BLaER1 (cell line): ENCODE measurements around the gene EFNA1.
"Not testable (repeated sequence)": the region's sequence is repeated elsewhere in the genome, so short reads cannot be mapped to it uniquely, and the experiment has no call there.

Experiments used
- H3K27ac ChIP-seq: shearing (Covaris generic); formaldehyde crosslinking; 2 replicates; pipeline ENCODE4 v1.8.1; 2022
- H3K27me3 ChIP-seq: shearing (Covaris generic); formaldehyde crosslinking; 2 replicates; pipeline ENCODE4 v1.8.1; 2022
- H3K36me3 ChIP-seq: shearing (Covaris generic); formaldehyde crosslinking; 2 replicates; pipeline ENCODE4 v1.8.1; 2022
- H3K4me1 ChIP-seq: shearing (Covaris generic); formaldehyde crosslinking; 2 replicates; pipeline ENCODE4 v1.8.1; 2022
- H3K4me2 ChIP-seq: shearing (Covaris generic); formaldehyde crosslinking; 2 replicates; pipeline ENCODE4 v1.8.1; 2022
- H3K4me3 ChIP-seq: shearing (Covaris generic); formaldehyde crosslinking; 2 replicates; pipeline ENCODE4 v1.8.1; 2022
- H3K9ac ChIP-seq: shearing (Covaris generic); formaldehyde crosslinking; 2 replicates; pipeline ENCODE4 v1.8.1; 2022
- H3K9me3 ChIP-seq: shearing (Covaris generic); formaldehyde crosslinking; 2 replicates; pipeline ENCODE4 v1.8.1; 2022
- H4K20me1 ChIP-seq: shearing (Covaris generic); formaldehyde crosslinking; 2 replicates; pipeline ENCODE4 v1.8.1; 2022
- Cebpa-rat ChIP-seq: shearing (Covaris generic); IDR thresholded peaks from 2 replicates; pipeline ENCODE4 v1.8.1; 2022

The EFNA1 gene

GRCh38 chr1:155140630-155140953 lies 12.9 kb downstream of the EFNA1 start:
- peaks cover 40% of the 10 kb centered on the region for H3K4me1 ChIP-seq
- TF ChIP-seq Cebpa-rat = no peak
- H4K20me1 ChIP-seq = no peaks in the 10 kb centered on the region
- H3K4me3 ChIP-seq = peak overlapping the region; percentile 87
- peak overlapping the region; percentile 82 for H3K27ac ChIP-seq
- H3K9ac ChIP-seq = peak overlapping the region; percentile 90
- H3K27me3 ChIP-seq = no peaks in the 10 kb centered on the region
- peak overlapping the region; percentile 89 for H3K4me2 ChIP-seq
- no peaks in the 10 kb centered on the region for H3K9me3 ChIP-seq
- peaks cover 17% of the 10 kb centered on the region for H3K36me3 ChIP-seq

GRCh38 chr1:155141749-155142148 lies 14.1 kb downstream of the EFNA1 start:
- Histone ChIP-seq H3K27ac (no peak overlapping the region), H3K4me1 (peaks cover 37% of the 10 kb centered on the region), H3K27me3 (no peaks in the 10 kb centered on the region)

GRCh38 chr1:155145491-155145890 lies 17.8 kb downstream of the EFNA1 start:
- no peak overlapping the region for H3K4me3 ChIP-seq
- H3K27ac ChIP-seq = no peak overlapping the region
- H3K9ac ChIP-seq = no peak overlapping the region
- no peak overlapping the region for H3K4me2 ChIP-seq
- no peaks in the 10 kb centered on the region for H3K9me3 ChIP-seq
- H3K4me1 ChIP-seq = 0 out of 2 replicates have a peak, but pooled peaks cover 5% of the 10 kb centered on the region
- TF ChIP-seq Cebpa-rat = no peak
- H4K20me1 ChIP-seq = no peaks in the 10 kb centered on the region
- no peaks in the 10 kb centered on the region for H3K36me3 ChIP-seq
- H3K27me3 ChIP-seq = no peaks in the 10 kb centered on the region

More at GRCh38 chr1:155141749-155142148, 14.1 kb downstream of the EFNA1 start:
- Histone ChIP-seq H4K20me1 (no peaks in the 10 kb centered on the region), H3K4me3 (no peak overlapping the region), H3K9me3 (no peaks in the 10 kb centered on the region), H3K36me3 (peaks cover 17% of the 10 kb centered on the region), H3K4me2 (no peak overlapping the region), H3K9ac (no peak overlapping the region)
- no peak for TF ChIP-seq Cebpa-rat

GRCh38 chr1:155155996-155156643 lies 28.4 kb downstream of the EFNA1 start:
- H4K20me1 ChIP-seq, H3K27me3 ChIP-seq, H3K9ac ChIP-seq, H3K36me3 ChIP-seq, H3K4me3 ChIP-seq, H3K4me2 ChIP-seq, H3K27ac ChIP-seq, H3K4me1 ChIP-seq, H3K9me3 ChIP-seq: not testable (repeated sequence)

- H3K4me3 ChIP-seq = no peak overlapping the region
- H3K4me2 ChIP-seq = no peak overlapping the region
- H3K27ac ChIP-seq = no peak overlapping the region
- no peaks in the 10 kb centered on the region for H3K9me3 ChIP-seq
- no peaks in the 10 kb centered on the region for H3K36me3 ChIP-seq
- no peaks in the 10 kb centered on the region for H3K27me3 ChIP-seq
- TF ChIP-seq Cebpa-rat = no peak
- H3K4me1 ChIP-seq = no peaks in the 10 kb centered on the region
- no peak overlapping the region for H3K9ac ChIP-seq
- H4K20me1 ChIP-seq = no peaks in the 10 kb centered on the region
These were observed 31.3 kb downstream of the EFNA1 start for GRCh38 chr1:155158991-155159390.

- H4K20me1 ChIP-seq = no peaks in the 10 kb centered on the region
- no peaks in the 10 kb centered on the region for H3K27me3 ChIP-seq
- no peak overlapping the region for H3K4me2 ChIP-seq
- peaks cover 4% of the 10 kb centered on the region for H3K4me1 ChIP-seq
- peaks cover 8% of the 10 kb centered on the region; the same call in 1 of the 2 replicates for H3K9me3 ChIP-seq
- TF ChIP-seq Cebpa-rat = 0 out of 2 replicates have a peak, but pooled peaks have one; percentile 7
- H3K4me3 ChIP-seq = no peak overlapping the region
- H3K9ac ChIP-seq = no peak overlapping the region
- no peaks in the 10 kb centered on the region for H3K36me3 ChIP-seq
- no peak overlapping the region for H3K27ac ChIP-seq
These were observed 32.5 kb downstream of the EFNA1 start for GRCh38 chr1:155160128-155160527.

GRCh38 chr1:155162631-155163030 lies 35.0 kb downstream of the EFNA1 start:
- not testable (repeated sequence) for H3K36me3 ChIP-seq, H3K9me3 ChIP-seq, H3K4me2 ChIP-seq, H3K4me3 ChIP-seq, H3K27ac ChIP-seq, H4K20me1 ChIP-seq, H3K9ac ChIP-seq, H3K27me3 ChIP-seq
- H3K4me1 ChIP-seq = peaks cover 25% of the 10 kb centered on the region

GRCh38 chr1:155163785-155164184 lies 36.1 kb downstream of the EFNA1 start:
- H3K4me3 ChIP-seq, H3K9ac ChIP-seq, H3K4me2 ChIP-seq, H3K36me3 ChIP-seq, H4K20me1 ChIP-seq, H3K9me3 ChIP-seq, H3K27ac ChIP-seq, H3K27me3 ChIP-seq: not testable (repeated sequence)
- peaks cover 32% of the 10 kb centered on the region for H3K4me1 ChIP-seq

- H3K4me3 ChIP-seq, H3K27ac ChIP-seq, H3K4me2 ChIP-seq, H3K9me3 ChIP-seq, H3K9ac ChIP-seq, H3K27me3 ChIP-seq, H4K20me1 ChIP-seq: not testable (repeated sequence)
- Histone ChIP-seq H3K4me1 (peaks cover 32% of the 10 kb centered on the region), H3K36me3 (peaks cover 13% of the 10 kb centered on the region)
These were observed 36.9 kb downstream of the EFNA1 start for GRCh38 chr1:155164625-155165024.

- peaks cover 8% of the 10 kb centered on the region; the same call in 1 of the 2 replicates for H3K9me3 ChIP-seq
- H3K27me3 ChIP-seq = no peaks in the 10 kb centered on the region
- H3K27ac ChIP-seq = peak overlapping the region; percentile 98
- H3K9ac ChIP-seq = peak overlapping the region; percentile 84
- no peaks in the 10 kb centered on the region for H4K20me1 ChIP-seq
- H3K4me2 ChIP-seq = peak overlapping the region; percentile 81
- no peak for TF ChIP-seq Cebpa-rat
- H3K4me1 ChIP-seq = peaks cover 34% of the 10 kb centered on the region
- H3K36me3 ChIP-seq = peaks cover 27% of the 10 kb centered on the region
- peak overlapping the region; percentile 57 for H3K4me3 ChIP-seq
These were observed 38.4 kb downstream of the EFNA1 start for GRCh38 chr1:155166051-155166470.
